GM12801 (cell line): ENCODE results near the gene CEP128.

Source experiments
- TF ChIP-seq, protein P1 (sequence below): IDR thresholded peaks from one replicate; pipeline ENCODE4 v1.5.1; 2011; ENCODE audit warnings: control low read depth; ENCODE audit not compliant: insufficient read length; ENCODE audit errors: extremely low read depth

Gene CEP128

GRCh38 chr14:80448267-80448666, 493.3 kb downstream of the CEP128 start:
- TF ChIP-seq, protein P1, sequence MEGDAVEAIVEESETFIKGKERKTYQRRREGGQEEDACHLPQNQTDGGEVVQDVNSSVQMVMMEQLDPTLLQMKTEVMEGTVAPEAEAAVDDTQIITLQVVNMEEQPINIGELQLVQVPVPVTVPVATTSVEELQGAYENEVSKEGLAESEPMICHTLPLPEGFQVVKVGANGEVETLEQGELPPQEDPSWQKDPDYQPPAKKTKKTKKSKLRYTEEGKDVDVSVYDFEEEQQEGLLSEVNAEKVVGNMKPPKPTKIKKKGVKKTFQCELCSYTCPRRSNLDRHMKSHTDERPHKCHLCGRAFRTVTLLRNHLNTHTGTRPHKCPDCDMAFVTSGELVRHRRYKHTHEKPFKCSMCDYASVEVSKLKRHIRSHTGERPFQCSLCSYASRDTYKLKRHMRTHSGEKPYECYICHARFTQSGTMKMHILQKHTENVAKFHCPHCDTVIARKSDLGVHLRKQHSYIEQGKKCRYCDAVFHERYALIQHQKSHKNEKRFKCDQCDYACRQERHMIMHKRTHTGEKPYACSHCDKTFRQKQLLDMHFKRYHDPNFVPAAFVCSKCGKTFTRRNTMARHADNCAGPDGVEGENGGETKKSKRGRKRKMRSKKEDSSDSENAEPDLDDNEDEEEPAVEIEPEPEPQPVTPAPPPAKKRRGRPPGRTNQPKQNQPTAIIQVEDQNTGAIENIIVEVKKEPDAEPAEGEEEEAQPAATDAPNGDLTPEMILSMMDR, result no peak

GRCh38 chr14:80447392-80447791, 494.1 kb downstream of the CEP128 start:
- TF ChIP-seq, protein P1, result no peak
